CD4-positive, CD25-positive, alpha-beta regulatory T cell (primary cell): Measurements from ENCODE around the gene WASF2. TPM values are rescaled to one million over a fixed set of nuclear protein-coding genes. Genes with fewer than 3 reads are reported as not detected.
"Not testable (repeated sequence)": the region's sequence is repeated elsewhere in the genome, so short reads cannot be mapped to it uniquely, and the experiment has no call there.

Experiments
- ATAC-seq, 2 donors: fragments of 150-1000 bp; cut with Tn5 transposase; one replicate each; pipeline ENCODE4 v1.10.0; 2021; ENCODE audit warnings: low read depth in 2 of 2, moderate number of reproducible peaks in 2 of 2, moderate library complexity in 1 of 2
- DNase-seq, 3 donors: peaks; one replicate each; pipeline versions ENCODE4 v3.0.0 to v3.0.0-alpha.2; 2012 to 2022; ENCODE audit warnings: mixed read lengths in 1 of 3
- H3K27ac ChIP-seq: one replicate; pipeline ENCODE4 v1.7.0; 2013; ENCODE audit warnings: mild to moderate bottlenecking, low read length; ENCODE audit not compliant: insufficient read depth, poor library complexity, severe bottlenecking
- H3K27me3 ChIP-seq: one replicate; pipeline ENCODE4 v1.7.0; 2013; ENCODE audit warnings: low read length; ENCODE audit not compliant: control insufficient read depth, insufficient read depth
- H3K36me3 ChIP-seq: one replicate; pipeline ENCODE4 v1.7.0; 2013; ENCODE audit warnings: mild to moderate bottlenecking, low read length, moderate library complexity; ENCODE audit not compliant: control insufficient read depth, insufficient read depth
- H3K4me1 ChIP-seq: 2 replicates; pipeline ENCODE4 v1.7.0; 2013; ENCODE audit warnings: mild to moderate bottlenecking, low read length; ENCODE audit not compliant: insufficient read depth, control insufficient read depth, poor library complexity, severe bottlenecking
- H3K4me3 ChIP-seq: one replicate; pipeline ENCODE4 v1.7.0; 2013; ENCODE audit warnings: low read depth, mild to moderate bottlenecking, low read length, moderate library complexity
- H3K9me3 ChIP-seq, 2 experiments: 1 replicate in 1 of 2; 2 replicates in 1 of 2; pipeline ENCODE4 v1.7.0; 2013; ENCODE audit warnings: low read length in 2 of 2, mild to moderate bottlenecking in 1 of 2, moderate library complexity in 1 of 2; ENCODE audit not compliant: control insufficient read depth in 2 of 2
- H3K27ac Mint-ChIP-seq, 3 donors: one replicate each; pipeline ENCODE4 v1.8.0; 2020 to 2022; ENCODE audit warnings: mild to moderate bottlenecking in 3 of 3, mixed read lengths in 3 of 3, moderate library complexity in 2 of 3
- H3K27me3 Mint-ChIP-seq: one replicate; pipeline ENCODE4 v1.8.0; 2022; ENCODE audit warnings: mild to moderate bottlenecking, mixed read lengths
- H3K36me3 Mint-ChIP-seq: one replicate; pipeline ENCODE4 v1.8.0; 2020; ENCODE audit warnings: mixed read lengths
- H3K4me1 Mint-ChIP-seq, 4 donors: one replicate each; pipeline ENCODE4 v1.8.0; 2020 to 2022; ENCODE audit warnings: mixed read lengths in 4 of 4, mild to moderate bottlenecking in 1 of 4
- H3K4me3 Mint-ChIP-seq, 4 donors: one replicate each; pipeline ENCODE4 v1.8.0; 2020 to 2022; ENCODE audit warnings: mild to moderate bottlenecking in 4 of 4, mixed read lengths in 4 of 4, moderate library complexity in 3 of 4
- H3K9me3 Mint-ChIP-seq, 7 donors: one replicate each; pipeline ENCODE4 v1.8.0; 2020 to 2022; ENCODE audit warnings: mixed read lengths in 7 of 7, mild to moderate bottlenecking in 3 of 7, moderate library complexity in 2 of 7
- polyA plus RNA-seq, 4 donors: library from polyadenylated mRNA; unstranded; fragments of 300-500 nt; fragmentation: Illumina TruSeq; gene quantifications; one replicate each; pipeline ENCODE4 v1.2.3, GENCODE V29; 2021
- total RNA-seq: library from RNA; stranded (reverse); gene quantifications from one replicate; pipeline ENCODE4 v1.2.3, GENCODE V29; 2022

WASF2 gene
- total RNA-seq (175 TPM), polyA plus RNA-seq (10 to 100 TPM; 55.3 to 85.3 (median 61.8) TPM)

- DNase-seq (peak; percentile 97 to 99 (median 98)), ATAC-seq (peak; percentile 97 to 98)
- peaks cover 0 to 1% (median 0%) of the 10 kb centered on the region in 7 donors for H3K9me3 Mint-ChIP-seq
- H3K27me3 ChIP-seq: no peaks in the 10 kb centered on the region
- peak within 1 kb of the TSS; percentile 99 for H3K4me3 ChIP-seq
- peaks cover 17% of the 10 kb centered on the region for H3K27me3 Mint-ChIP-seq
- H3K4me1 Mint-ChIP-seq: peaks cover 16 to 54% (median 30%) of the 10 kb centered on the region in 4 donors
- no peaks in the 10 kb centered on the region for H3K9me3 ChIP-seq
- peaks cover under 1% of the 10 kb centered on the region for H3K36me3 Mint-ChIP-seq
- H3K4me1 ChIP-seq: peaks cover 26% of the 10 kb centered on the region
- H3K4me3 Mint-ChIP-seq: peak within 1 kb of the TSS; percentile 98 to 99 (median 98)
- H3K27ac Mint-ChIP-seq: peak within 1 kb of the TSS; percentile 97 to 100 (median 99)
- no peaks in the 10 kb centered on the region for H3K36me3 ChIP-seq
- H3K27ac ChIP-seq: peak within 1 kb of the TSS; percentile 83
These were observed at the start of gene WASF2 for GRCh38 chr1:27489973-27490741. WASF2 (minus strand) TSS chr1:27490167; CDS start chr1:27428890, 61,277 bp downstream.

- H3K27ac ChIP-seq: no peak overlapping the region
- H3K9me3 Mint-ChIP-seq: no peaks in the 10 kb centered on the region
- H3K9me3 ChIP-seq: no peaks in the 10 kb centered on the region
- no peaks in the 10 kb centered on the region for H3K27me3 ChIP-seq
- H3K27ac Mint-ChIP-seq: peak overlapping the region in 1 of 3 donors; percentile 31
- H3K4me1 ChIP-seq: no peaks in the 10 kb centered on the region
- no peak for ATAC-seq
- H3K4me1 Mint-ChIP-seq: peaks cover 0 to 12% (median 5%) of the 10 kb centered on the region in 4 donors
- no peak overlapping the region for H3K4me3 ChIP-seq
- no peak overlapping the region for H3K4me3 Mint-ChIP-seq
- H3K27me3 Mint-ChIP-seq: no peaks in the 10 kb centered on the region
- H3K36me3 Mint-ChIP-seq: peaks cover 17% of the 10 kb centered on the region
- DNase-seq: no peak
- H3K36me3 ChIP-seq: peaks cover 2% of the 10 kb centered on the region
These were observed 48.8 kb upstream of the WASF2 start for GRCh38 chr1:27538793-27539192.

GRCh38 chr1:27538305-27538676 is 48.3 kb upstream of the WASF2 start:
- peaks cover 0 to 10% (median 4%) of the 10 kb centered on the region in 4 donors for H3K4me1 Mint-ChIP-seq
- not testable (repeated sequence) for H3K27ac ChIP-seq, H3K4me3 Mint-ChIP-seq, H3K9me3 Mint-ChIP-seq, H3K27me3 Mint-ChIP-seq, DNase-seq, ATAC-seq, H3K9me3 ChIP-seq, H3K36me3 ChIP-seq, H3K27me3 ChIP-seq, H3K4me1 ChIP-seq, H3K4me3 ChIP-seq
- H3K36me3 Mint-ChIP-seq: peaks cover 20% of the 10 kb centered on the region
- H3K27ac Mint-ChIP-seq: peak overlapping the region in 1 of 3 donors; percentile 31

- peak overlapping the region in 2 of 3 donors; percentile 62 to 71 for H3K27ac Mint-ChIP-seq
- peaks cover 6% of the 10 kb centered on the region for H3K36me3 ChIP-seq
- no peak for ATAC-seq
These were observed 46.8 kb upstream of the WASF2 start for GRCh38 chr1:27536767-27537166.

DNA sequence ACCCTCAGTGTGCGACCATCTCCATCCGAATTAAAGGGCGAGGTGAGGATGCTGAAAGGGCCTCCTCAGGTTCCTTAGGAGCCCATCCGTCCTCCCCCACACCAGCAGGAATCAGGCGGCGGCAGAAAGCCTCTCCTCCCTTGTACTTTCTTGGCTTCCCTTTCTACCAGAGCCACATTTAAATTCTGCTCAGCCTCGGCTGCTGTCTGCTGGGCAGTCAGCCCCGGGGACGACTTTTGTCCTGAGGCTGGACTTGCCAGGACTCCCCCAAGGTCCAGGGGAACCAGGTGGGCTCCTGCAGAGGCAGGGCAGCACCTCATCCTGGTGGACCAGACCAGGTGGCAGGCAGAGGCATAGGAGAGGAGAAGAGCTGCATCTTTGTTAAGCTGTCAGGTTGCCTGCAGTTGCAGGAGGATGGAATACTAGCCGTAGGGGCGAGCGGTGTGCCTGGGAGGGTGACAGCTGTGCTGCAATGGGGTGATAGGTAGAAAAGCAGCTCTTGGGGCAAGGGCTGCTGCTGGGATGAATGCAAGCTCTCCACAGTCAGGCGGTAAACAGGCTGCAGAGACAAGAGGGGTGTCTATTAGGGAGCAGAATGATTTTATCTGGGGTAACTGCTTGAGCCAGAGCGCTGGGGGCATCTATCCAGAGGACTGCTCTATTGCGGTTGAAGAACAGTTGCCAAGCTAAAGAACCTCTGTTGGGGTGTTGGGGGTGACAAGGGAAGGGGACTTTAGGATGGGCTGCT is 46.2 kb upstream of the WASF2 start:
- Histone ChIP-seq H3K36me3 (peaks cover 6% of the 10 kb centered on the region), H3K9me3 (no peaks in the 10 kb centered on the region), H3K4me1 (peaks cover 7% of the 10 kb centered on the region), H3K4me3 (no peak overlapping the region), H3K27ac (no peak overlapping the region), H3K27me3 (no peaks in the 10 kb centered on the region)
- peaks cover 16% of the 10 kb centered on the region for H3K36me3 Mint-ChIP-seq
- peaks cover 0 to 17% (median 3%) of the 10 kb centered on the region in 4 donors for H3K4me1 Mint-ChIP-seq
- no peaks in the 10 kb centered on the region for H3K27me3 Mint-ChIP-seq
- no peak overlapping the region for H3K4me3 Mint-ChIP-seq
- ATAC-seq: no peak
- peak overlapping the region in 2 of 3 donors; percentile 71 to 85 for H3K27ac Mint-ChIP-seq
- DNase-seq: no peak
- H3K9me3 Mint-ChIP-seq: no peaks in the 10 kb centered on the region

More at GRCh38 chr1:27536767-27537166, 46.8 kb upstream of the WASF2 start:
- Histone ChIP-seq H3K4me3 (no peak overlapping the region), H3K9me3 (no peaks in the 10 kb centered on the region), H3K27me3 (no peaks in the 10 kb centered on the region), H3K27ac (no peak overlapping the region), H3K4me1 (peaks cover 7% of the 10 kb centered on the region)
- no peaks in the 10 kb centered on the region for H3K27me3 Mint-ChIP-seq
- no peak overlapping the region for H3K4me3 Mint-ChIP-seq
- H3K4me1 Mint-ChIP-seq: peaks cover 0 to 16% (median 3%) of the 10 kb centered on the region in 4 donors
- no peaks in the 10 kb centered on the region for H3K9me3 Mint-ChIP-seq
- peaks cover 16% of the 10 kb centered on the region for H3K36me3 Mint-ChIP-seq
- no peak for DNase-seq

GRCh38 chr1:27535386-27535785 is 45.4 kb upstream of the WASF2 start:
- no peaks in the 10 kb centered on the region for H3K27me3 Mint-ChIP-seq
- Histone ChIP-seq H3K4me1 (peaks cover 7% of the 10 kb centered on the region), H3K9me3 (no peaks in the 10 kb centered on the region), H3K27me3 (no peaks in the 10 kb centered on the region), H3K4me3 (no peak overlapping the region), H3K27ac (no peak overlapping the region), H3K36me3 (peaks cover 6% of the 10 kb centered on the region)
- no peak overlapping the region for H3K4me3 Mint-ChIP-seq
- peak overlapping the region in 1 of 3 donors; percentile 76 for H3K27ac Mint-ChIP-seq
- H3K4me1 Mint-ChIP-seq: peaks cover 0 to 14% (median 3%) of the 10 kb centered on the region in 4 donors
- ATAC-seq: no peak
- peaks cover 12% of the 10 kb centered on the region for H3K36me3 Mint-ChIP-seq
- no peak for DNase-seq
- H3K9me3 Mint-ChIP-seq: no peaks in the 10 kb centered on the region

- Mint-ChIP-seq H3K4me3 (no peak overlapping the region), H3K27me3 (no peaks in the 10 kb centered on the region), H3K36me3 (peaks cover 5% of the 10 kb centered on the region), H3K9me3 (no peaks in the 10 kb centered on the region), H3K27ac (peak overlapping the region; percentile 78 to 91 (median 91)), H3K4me1 (peaks cover 0 to 30% (median 7%) of the 10 kb centered on the region in 4 donors)
- H3K27me3 ChIP-seq: no peaks in the 10 kb centered on the region
- ATAC-seq (no peak), DNase-seq (no peak)
- H3K27ac ChIP-seq: no peak overlapping the region
- H3K9me3 ChIP-seq: no peaks in the 10 kb centered on the region
- H3K36me3 ChIP-seq: peaks cover 6% of the 10 kb centered on the region
- no peak overlapping the region for H3K4me3 ChIP-seq
- H3K4me1 ChIP-seq: peaks cover 23% of the 10 kb centered on the region
These were observed 42.2 kb upstream of the WASF2 start for GRCh38 chr1:27531959-27532685.
